SH-SY5Y (cell line): ENCODE results near the gene TTC21B.

Experiments used
- GATA2 ChIP-seq: IDR thresholded peaks from 2 replicates; pipeline ENCODE4 v1.6.1; 2011; ENCODE audit warnings: mild to moderate bottlenecking, low read depth, low read length
- GATA3 ChIP-seq: IDR thresholded peaks from 2 replicates; pipeline ENCODE4 v1.6.1; 2011; ENCODE audit warnings: low read depth, mild to moderate bottlenecking, low read length, moderate library complexity

GRCh38 chr2:165953655-165954606 is at the start of gene TTC21B:
- TF ChIP-seq GATA3 (no peak), GATA2 (no peak)
